ENCODE data around the gene KCNK4.

Gene KCNK4

DNA sequence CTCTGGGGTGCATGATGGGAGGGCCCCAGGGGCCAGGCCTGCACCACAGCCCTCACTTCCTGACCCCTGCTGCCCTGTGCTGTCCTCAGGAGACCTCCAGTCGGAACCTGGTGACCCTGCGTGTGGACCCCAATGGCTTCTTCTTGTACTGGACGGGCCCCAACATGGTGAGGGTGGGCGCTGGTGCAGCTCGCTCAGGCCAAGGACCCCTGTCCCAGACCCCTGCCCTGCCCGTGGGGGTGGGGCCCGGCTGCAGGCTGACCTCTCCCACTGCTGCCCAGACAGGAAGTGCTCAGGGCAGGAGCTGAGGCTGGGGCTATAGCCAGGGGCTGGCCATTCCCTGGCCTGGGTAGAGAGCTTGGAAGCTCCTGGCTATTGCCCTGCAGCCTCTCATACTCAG, 36.8 kb upstream of the KCNK4 start:
- FAIRE-seq, result no peak

DNA sequence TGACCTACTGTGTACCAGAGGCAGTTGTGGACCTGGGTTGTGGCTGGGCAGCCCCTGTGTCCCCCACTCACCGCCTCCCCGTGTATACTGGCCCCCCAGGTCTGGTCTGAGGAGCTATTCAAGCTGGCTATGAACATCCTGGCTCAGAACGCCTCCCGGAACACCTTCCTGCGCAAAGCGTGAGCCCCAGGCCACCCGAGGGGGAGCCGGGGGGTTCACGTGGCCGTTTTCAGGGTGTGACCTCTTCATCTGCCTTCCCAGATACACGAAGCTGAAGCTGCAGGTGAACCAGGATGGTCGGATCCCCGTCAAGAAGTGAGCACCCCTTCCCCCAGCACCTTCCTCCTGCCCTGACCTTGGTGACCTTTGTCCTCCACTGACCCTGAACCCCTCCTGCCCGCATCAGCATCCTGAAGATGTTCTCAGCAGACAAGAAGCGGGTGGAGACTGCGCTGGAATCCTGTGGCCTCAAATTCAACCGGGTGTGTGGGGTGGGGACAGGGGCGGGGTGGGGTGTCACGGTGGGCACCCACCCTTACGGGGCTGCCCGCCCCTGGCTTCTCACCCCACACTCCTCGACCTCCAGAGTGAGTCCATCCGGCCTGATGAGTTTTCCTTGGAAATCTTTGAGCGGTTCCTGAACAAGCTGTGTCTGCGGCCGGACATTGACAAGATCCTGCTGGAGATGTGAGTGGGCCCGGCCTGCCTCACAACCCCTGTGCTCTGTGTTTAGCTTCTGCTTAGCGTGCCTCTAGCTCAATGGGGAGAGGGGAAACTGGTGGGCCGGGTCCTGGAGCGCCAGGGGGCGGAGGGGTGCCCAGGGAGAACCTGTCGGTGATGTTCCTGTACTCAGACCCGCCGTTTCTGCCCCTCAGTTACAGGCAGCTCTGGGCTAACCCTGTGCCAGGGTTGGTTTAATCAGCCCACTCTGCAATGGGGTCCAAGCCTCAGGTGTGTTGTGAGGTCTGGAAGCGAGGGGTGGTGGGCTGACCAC, 35.7 kb upstream of the KCNK4 start:
- FAIRE-seq, result no peak

DNA sequence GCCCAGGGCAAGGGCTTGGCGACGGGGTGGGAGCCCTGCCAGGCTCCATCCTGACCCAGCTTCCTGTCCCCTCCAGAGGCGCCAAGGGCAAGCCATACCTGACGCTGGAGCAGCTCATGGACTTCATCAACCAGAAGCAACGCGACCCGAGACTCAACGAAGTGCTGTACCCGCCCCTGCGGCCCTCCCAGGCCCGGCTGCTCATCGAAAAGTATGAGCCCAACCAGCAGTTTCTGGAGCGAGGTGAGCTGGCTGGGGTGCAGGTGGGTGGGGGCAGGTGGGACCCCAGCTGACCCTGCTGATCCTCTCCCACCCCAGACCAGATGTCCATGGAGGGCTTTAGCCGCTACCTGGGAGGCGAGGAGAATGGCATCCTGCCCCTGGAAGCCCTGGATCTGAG, 34.8 kb upstream of the KCNK4 start:
- no peak for FAIRE-seq

DNA sequence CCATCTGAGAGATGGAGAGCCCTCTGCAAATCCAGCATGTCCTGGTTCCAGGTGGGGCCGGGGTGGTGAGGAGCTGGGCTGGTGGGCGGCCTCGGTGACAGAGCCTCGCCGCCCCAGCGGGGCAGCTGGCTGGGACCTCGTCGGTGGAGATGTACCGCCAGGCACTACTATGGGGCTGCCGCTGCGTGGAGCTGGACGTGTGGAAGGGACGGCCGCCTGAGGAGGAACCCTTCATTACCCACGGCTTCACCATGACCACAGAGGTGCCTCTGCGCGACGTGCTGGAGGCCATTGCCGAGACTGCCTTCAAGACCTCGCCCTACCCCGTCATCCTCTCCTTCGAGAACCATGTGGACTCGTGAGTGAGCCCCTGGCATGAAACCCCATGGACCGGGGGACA, 32.7 kb upstream of the KCNK4 start:
- no peak for FAIRE-seq

DNA sequence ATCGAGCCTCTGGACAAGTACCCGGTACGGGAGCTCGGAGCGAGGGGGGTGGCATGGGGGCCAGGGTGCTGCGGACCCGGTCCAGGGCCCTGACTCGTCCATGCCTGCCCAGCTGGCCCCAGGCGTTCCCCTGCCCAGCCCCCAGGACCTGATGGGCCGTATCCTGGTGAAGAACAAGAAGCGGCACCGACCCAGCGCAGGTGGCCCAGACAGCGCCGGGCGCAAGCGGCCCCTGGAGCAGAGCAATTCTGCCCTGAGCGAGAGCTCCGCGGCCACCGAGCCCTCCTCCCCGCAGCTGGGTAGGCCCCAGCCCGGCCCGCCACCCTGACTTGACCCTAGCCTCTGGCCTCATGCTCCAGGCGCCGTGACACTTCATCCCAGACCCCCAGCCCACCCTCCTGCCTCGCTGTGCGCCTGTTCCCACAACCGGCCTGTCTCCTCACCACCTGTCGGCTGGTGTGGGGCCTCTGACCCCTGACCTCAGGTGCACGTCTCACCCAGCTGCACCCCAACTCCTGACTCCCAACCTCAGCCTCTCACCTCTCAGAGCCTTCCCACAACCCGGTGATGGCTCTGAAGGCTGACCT, 32.1 kb upstream of the KCNK4 start:
- FAIRE-seq, result no peak

DNA sequence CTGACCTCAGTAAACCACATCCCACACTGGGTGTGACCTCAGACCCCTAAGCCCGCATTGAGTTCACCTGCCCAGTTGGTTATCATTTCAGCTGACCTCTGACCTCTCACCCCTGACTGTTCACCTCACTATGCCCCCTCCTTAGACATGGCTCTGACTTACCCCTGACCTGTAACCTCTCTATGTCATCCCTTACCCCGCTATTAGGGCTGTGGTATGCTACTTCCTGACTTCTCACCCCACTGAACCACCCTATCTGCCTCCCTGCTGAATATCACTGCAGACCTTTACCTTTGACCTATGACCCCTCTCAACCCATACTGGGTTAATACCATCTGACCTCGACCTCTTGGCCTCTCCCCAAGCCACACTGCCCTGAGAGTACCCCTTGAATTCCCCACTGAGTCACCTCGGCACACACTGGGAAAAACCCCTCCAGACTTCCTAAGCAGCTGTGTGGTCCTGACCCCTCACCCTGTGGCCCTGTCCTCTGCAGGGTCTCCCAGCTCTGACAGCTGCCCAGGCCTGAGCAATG, 31.5 kb upstream of the KCNK4 start:
- FAIRE-seq, result no peak

DNA sequence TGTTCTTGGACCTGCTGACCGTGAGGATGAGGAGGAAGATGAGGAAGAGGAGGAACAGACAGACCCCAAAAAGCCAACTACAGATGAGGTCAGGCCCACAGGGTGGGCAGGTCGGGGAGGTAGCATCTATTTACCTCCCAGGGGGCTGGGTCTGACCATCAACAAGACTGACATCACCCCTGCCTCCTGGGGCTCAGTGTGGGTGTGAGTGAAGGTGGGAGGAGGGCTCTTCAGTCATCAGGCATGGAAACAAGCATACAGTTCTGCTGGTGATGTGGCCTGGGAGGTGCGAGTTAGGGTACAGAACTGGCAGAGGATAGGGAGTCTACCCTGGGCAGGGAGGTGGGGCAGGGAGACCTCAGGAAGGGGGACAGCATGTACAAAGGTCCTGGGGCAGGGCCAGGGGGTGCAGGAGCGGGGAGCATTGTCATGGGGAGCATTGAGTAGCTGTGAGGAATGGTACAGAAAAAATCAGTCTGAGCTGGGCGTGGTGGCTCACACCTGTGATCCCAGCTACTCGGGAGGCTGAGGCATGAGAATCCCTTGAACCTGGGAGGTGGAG, 30.9 kb upstream of the KCNK4 start:
- no peak for FAIRE-seq

DNA sequence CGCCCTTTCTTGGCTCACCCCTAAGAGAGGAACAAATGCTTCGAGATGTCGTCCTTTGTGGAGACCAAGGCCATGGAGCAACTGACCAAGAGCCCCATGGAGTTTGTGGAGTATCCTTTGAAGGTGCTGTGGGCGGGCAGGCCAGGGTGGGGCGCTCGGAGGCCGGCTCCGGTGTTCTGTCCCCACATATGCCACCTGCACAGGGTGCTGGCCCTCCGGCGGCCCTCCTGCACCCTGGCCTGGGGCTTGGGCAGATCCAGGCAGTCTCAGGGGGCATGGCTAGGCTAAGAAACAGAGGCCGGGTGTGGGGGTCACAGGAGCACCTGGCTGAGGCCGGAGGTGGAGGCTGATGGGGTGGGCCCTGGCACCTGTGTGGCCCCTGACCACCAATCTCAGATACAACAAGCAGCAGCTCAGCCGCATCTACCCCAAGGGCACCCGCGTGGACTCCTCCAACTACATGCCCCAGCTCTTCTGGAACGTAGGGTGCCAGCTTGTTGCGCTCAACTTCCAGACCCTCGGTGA, 29.5 kb upstream of the KCNK4 start:
- FAIRE-seq, result no peak

DNA sequence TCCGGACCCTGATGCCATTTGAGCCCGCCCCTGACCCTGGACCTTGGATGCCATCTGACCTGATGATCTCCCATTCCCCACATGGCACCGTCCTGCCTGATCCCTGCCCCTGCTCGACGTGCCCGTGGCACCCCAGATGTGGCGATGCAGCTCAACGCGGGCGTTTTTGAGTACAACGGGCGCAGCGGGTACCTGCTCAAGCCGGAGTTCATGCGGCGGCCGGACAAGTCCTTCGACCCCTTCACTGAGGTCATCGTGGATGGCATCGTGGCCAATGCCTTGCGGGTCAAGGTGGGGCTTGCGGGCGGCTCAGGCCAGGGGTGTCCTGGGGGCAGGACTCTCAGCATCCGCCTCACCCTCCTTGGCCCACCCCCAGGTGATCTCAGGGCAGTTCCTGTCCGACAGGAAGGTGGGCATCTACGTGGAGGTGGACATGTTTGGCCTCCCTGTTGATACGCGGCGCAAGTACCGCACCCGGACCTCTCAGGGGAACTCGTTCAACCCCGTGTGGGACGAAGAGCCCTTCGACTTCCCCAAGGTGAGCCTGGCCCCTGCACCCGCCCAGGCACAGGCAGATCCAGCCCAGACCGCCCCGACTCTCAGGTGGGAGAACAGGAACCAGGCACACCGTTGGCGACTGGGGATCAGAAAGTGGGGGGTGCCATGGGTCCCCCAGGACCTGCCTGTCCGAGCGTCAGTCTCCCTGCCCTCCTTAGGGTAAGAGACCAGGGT, 28.7 kb upstream of the KCNK4 start:
- FAIRE-seq, result no peak

DNA sequence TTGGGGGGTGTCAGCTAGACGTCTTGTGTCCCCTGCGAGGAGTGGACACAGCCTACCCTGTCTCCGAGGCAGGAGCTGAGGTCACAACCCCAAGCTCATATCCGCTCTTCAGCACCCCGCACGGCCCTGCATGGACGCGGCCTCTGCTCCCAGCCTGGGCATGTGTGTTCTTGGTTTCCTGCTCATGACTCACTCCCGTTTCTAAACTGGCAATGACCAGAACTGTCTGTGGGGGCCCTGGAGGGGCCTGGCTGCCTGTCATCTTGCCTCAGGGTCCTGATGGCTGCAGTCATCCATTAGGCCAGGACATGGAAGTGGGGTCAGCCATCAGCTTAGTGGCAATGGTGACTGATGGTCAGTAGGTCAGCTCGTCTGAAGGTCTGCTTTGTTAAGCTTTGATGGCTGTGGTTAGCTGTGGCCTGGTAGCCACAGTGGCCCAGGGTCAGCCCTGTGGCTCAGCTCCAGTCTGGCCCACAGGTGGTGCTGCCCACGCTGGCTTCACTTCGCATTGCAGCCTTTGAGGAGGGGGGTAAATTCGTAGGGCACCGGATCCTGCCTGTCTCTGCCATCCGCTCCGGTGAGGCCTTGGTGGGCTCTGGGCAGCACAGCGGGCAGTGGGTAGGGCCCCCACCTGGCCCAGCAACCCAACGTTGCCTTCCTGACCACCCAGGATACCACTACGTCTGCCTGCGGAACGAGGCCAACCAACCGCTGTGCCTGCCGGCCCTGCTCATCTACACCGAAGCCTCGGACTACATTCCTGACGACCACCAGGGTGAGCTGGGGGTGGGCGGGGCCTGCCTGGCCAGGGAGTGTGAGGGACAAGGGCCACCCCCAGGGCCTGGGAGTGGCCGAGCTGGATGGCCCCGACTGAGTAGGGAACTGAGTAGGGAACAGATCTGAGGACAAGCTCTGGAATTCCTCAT, 27.8 kb upstream of the KCNK4 start:
- FAIRE-seq, result no peak

DNA sequence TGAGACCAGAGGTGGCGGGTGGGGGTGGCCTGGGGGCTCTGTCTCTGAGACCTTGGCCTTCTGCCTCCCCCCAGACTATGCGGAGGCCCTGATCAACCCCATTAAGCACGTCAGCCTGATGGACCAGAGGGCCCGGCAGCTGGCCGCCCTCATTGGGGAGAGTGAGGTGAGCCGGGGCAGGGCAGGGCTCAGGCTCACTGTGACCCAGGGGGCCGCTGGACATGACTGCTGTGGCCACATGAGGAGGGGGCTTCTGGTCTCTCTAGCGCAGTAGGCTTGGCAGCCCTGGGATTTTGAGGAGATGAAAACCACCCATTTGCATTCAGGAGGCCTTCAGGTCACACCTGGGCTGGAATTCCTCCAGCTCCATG, 27.2 kb upstream of the KCNK4 start:
- no peak for FAIRE-seq

DNA sequence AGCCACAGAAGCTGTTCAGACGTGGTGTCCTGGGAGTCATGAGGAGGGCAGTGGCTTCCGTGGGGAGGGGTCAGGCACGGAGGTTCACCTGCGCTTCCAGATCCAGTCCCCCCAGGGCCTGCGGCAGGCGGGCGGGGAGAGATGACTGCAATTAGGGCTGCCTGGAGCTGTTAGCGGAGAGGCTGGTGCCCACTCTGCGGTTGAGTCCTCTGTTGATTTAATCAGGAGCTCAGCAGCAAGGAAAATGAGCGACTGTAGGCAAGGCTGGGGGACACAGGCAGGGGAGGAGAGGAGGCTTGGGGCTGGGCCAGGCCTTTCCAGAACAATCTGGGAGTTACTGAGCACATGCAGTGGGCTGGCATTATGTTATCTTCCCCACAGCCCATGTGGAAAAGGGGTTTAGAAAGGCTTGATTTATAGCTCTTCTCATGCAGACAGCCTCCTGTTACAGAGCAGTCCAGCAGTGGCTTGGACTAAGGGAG, 26.7 kb upstream of the KCNK4 start:
- no peak for FAIRE-seq

DNA sequence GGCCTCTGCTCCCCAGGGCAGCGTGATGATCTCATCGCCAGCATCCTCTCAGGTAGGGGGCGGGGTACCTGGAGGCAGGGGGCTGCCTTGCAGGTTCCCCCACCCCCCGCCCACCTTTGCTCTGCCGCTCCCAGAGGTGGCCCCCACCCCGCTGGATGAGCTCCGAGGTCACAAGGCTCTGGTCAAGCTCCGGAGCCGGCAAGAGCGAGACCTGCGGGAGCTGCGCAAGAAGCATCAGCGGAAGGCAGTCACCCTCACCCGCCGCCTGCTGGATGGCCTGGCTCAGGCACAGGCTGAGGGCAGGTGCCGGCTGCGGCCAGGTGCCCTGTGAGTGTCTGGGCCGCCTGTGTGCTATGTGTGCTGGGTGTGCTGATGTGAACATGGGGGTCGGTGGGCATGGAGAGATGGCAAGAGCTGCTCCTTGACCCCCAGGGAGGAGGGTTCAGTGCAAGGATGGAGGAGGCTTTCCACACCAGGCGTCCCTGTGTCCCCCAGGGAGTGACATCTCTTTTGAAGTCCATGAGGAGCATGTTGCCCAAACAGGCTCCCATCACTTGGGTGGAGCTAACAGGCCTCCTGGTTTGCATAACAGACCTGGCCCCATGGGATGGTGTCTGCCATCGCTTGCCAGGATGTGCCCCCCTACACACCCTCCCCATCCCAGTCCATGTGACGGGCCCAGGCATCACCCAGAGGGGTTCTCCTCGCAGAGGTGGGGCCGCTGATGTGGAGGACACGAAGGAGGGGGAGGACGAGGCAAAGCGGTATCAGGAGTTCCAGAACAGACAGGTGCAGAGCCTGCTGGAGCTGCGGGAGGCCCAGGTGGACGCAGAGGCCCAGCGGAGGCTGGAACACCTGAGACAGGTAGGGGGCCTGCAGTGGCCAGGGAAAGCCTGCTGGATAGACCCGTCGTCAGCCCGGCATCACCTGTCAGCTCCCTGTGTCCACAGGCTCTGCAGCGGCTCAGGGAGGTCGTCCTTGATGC, 25.6 kb upstream of the KCNK4 start:
- no peak for FAIRE-seq

DNA sequence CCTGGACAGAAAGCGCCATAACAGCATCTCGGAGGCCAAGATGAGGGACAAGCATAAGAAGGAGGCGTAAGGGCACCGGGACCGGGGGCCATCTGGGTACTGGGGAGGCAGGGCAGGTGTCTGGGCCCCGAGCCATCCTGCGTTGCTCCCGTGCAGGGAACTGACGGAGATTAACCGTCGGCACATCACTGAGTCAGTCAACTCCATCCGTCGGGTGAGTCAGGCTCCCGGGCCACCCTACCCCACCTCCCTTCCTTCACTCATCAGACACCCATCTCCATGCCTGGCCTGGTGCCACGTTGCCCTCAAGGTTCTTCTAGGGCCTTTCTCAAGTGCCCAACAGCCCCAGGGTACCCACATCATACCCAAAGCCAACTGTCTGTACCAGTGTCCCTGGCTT, 24.8 kb upstream of the KCNK4 start:
- FAIRE-seq, result no peak

DNA sequence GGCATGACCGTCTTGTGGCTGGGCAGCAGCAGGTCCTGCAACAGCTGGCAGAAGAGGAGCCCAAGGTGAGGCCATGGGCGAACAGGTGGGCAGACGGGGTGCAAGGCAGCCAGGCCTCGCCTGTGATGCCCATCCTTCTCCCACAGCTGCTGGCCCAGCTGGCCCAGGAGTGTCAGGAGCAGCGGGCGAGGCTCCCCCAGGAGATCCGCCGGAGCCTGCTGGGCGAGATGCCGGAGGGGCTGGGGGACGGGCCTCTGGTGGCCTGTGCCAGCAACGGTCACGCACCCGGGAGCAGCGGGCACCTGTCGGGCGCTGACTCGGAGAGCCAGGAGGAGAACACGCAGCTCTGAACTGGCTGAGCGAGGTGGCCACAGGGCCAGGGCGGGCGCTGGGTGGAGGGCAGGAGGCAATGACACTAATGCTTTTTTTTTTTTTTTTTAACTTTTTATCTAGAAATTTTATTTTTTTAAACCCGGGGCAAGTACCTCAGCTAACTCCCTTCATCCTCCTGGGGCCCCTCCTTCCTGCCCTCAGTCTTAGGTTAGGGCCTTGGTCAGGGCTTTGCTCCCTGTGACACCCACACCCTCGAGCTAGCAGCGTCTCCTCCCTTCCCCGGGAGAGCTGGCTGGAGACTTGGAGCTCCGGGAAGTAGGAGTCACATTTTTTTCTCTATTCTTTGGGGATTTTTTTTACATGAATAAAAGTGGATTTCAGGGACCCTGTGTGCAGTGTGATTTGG, 23.7 kb upstream of the KCNK4 start:
- FAIRE-seq, result no peak

DNA sequence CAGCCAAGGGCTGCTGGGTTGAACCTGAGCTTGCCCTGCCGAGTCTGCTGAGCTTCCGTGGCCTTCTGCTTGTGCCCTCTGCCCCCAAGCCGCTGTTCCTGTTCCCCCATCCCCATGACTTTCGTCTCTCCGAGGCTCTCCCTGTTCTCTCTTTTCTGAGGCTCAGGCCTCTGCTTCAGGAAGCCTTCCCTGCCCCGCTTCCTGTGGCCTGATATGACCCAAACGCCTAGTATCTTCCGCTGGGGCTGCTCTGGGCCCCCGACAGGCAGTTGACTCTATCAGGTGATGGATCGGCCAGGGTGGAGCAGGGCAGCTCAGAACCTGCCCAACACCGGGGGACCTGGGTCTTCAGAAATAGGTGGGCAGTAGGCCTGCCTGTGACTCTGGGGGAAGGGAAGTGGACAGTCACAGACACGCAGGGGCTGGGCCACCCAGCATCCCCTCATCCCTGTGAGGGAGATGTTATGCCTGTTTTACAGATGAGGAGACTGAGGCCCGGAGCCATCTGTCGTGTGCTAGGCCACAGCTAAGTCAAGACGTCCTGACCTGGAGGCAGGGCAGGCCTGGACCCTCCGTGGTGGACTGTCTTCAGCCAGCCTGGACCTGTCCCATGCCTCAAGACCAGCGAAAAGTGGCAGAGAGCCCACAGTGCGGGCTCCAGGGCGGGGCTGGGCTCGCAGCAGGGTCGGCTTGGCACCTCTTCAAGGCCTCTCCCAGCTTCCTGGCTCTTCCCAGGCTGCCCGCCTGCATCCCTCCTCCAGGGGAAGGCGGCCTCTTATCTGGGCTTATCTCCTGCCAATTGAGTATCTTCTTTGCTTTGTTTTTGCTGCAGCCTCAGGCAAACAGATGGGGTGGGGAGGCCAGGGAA, 22.8 kb upstream of the KCNK4 start:
- no peak for FAIRE-seq

DNA sequence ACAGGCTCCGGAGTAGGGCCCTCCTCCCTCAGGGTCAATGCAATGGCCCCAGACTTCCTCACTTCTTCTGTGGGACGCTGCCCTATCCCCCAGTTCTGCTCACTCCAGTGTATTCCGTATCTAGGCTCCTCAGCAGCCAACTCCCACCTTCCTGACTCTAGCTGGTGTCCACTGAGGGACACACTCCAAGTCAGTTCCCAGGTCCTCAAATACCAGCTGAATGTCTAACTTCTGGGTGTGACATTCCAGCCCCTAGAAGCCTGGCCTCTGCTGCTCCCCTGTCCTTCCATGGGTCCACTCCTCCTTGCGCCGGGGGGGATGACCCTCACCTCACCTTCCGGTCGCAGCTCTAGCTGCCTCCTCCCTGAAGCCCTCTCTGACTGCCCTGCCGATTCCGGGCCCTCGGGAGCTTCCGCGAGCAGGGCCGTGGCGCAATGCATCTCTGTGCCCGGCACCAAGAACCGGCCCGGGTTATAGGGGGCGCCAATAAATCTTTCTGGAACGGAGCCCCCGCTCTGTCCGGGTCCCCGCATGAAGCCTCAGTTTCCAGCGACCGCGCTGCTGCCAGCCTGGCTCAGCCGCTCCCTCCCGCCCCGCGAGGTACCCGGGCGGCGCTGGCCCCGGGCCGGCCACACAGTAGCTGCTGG, 22.1 kb upstream of the KCNK4 start:
- no peak for FAIRE-seq
